ENCODE results near the gene NUDT8.
"Not testable (repeated sequence)": the region's sequence is repeated elsewhere in the genome, so short reads cannot be mapped to it uniquely, and the experiment has no call there.

Gene NUDT8

GRCh38 chr11:67660752-67661151, 31.0 kb upstream of the NUDT8 start:
- not testable (repeated sequence) for DNase-seq (ENCODE audit: low spot score)

- DNase-seq (ENCODE audit: low spot score), result not testable (repeated sequence)
Observed at GRCh38 chr11:67659651-67660165, 30.0 kb upstream of the NUDT8 start.

- no peak for DNase-seq (ENCODE audit: low spot score)
Observed at GRCh38 chr11:67657300-67657699, 27.6 kb upstream of the NUDT8 start.

- DNase-seq (ENCODE audit: low spot score), result no peak
Observed at GRCh38 chr11:67656278-67656922, 26.7 kb upstream of the NUDT8 start.

- no peak for DNase-seq (ENCODE audit: low spot score)
Observed at GRCh38 chr11:67654225-67654624, 24.5 kb upstream of the NUDT8 start.

GRCh38 chr11:67652965-67653845, 23.5 kb upstream of the NUDT8 start:
- DNase-seq (ENCODE audit: low spot score), result no peak

- DNase-seq (ENCODE audit: low spot score), result no peak
Observed at GRCh38 chr11:67651976-67652781, 22.4 kb upstream of the NUDT8 start.

- DNase-seq (ENCODE audit: low spot score), result no peak
Observed at GRCh38 chr11:67649634-67650510, 20.1 kb upstream of the NUDT8 start.

- peak; percentile 51 for DNase-seq (ENCODE audit: low spot score)
Observed at GRCh38 chr11:67648796-67649613, 19.3 kb upstream of the NUDT8 start.

- no peak for DNase-seq (ENCODE audit: low spot score)
Observed at GRCh38 chr11:67648140-67648795, 18.5 kb upstream of the NUDT8 start.

- no peak for DNase-seq (ENCODE audit: low spot score)
Observed at GRCh38 chr11:67647471-67647870, 17.7 kb upstream of the NUDT8 start.

GRCh38 chr11:67646535-67647336, 17.0 kb upstream of the NUDT8 start:
- no peak for DNase-seq (ENCODE audit: low spot score)

- no peak for DNase-seq (ENCODE audit: low spot score)
Observed at GRCh38 chr11:67645521-67646461, 16.1 kb upstream of the NUDT8 start.

- DNase-seq (ENCODE audit: low spot score), result no peak
Observed at GRCh38 chr11:67644472-67645418, 15.0 kb upstream of the NUDT8 start.

- DNase-seq (ENCODE audit: low spot score), result no peak
Observed at GRCh38 chr11:67644042-67644441, 14.3 kb upstream of the NUDT8 start.
